CD14-positive monocyte (primary cell): ENCODE results near the gene ARHGAP32. TPM values are rescaled to one million over a fixed set of nuclear protein-coding genes. Genes with fewer than 3 reads are reported as not detected.
A peak's percentile ranks its signal among the peaks of the same experiment; 100 is the strongest.

Experiments used
- DNase-seq, 3 donors: peaks; one replicate each; pipeline ENCODE4 v3.0.0-alpha.2; 2011 to 2022
- H2AFZ ChIP-seq: 2 replicates; pipeline ENCODE4 v1.6.0; 2012; ENCODE audit warnings: mild to moderate bottlenecking, low read depth, low read length, inconsistent platforms; ENCODE audit not compliant: insufficient read depth, poor library complexity, severe bottlenecking
- H3K27ac ChIP-seq, 2 donors: 1 replicate in 1 of 2; 2 replicates in 1 of 2; pipeline ENCODE4 v1.5.1; 2012 to 2013; ENCODE audit warnings: low read length in 2 of 2, control low read depth in 1 of 2, inconsistent platforms in 1 of 2, low read depth in 1 of 2, mild to moderate bottlenecking in 1 of 2
- H3K27me3 ChIP-seq, 2 donors: one replicate each; pipeline versions ENCODE4 v1.6.0 to v1.6.1; 2011 to 2013; ENCODE audit warnings: low read length in 2 of 2; ENCODE audit not compliant: control insufficient read depth in 2 of 2, insufficient read depth in 2 of 2
- H3K36me3 ChIP-seq, 2 donors: replicated peaks in 1 of 2; 1 replicate in 1 of 2; 2 replicates in 1 of 2; pipeline versions ENCODE4 v1.5.1 to v1.6.1; 2012 to 2013; ENCODE audit warnings: low read length in 2 of 2, control low read depth in 1 of 2, inconsistent platforms in 1 of 2, mild to moderate bottlenecking in 1 of 2; ENCODE audit not compliant: insufficient read depth in 2 of 2, control insufficient read depth in 1 of 2
- H3K4me1 ChIP-seq, 2 donors: 1 replicate in 1 of 2; 2 replicates in 1 of 2; pipeline versions ENCODE4 v1.5.1 to v1.6.1; 2012 to 2013; ENCODE audit warnings: low read length in 2 of 2, control low read depth in 1 of 2, inconsistent platforms in 1 of 2, mild to moderate bottlenecking in 1 of 2, moderate library complexity in 1 of 2; ENCODE audit not compliant: insufficient read depth in 2 of 2, control insufficient read depth in 1 of 2
- H3K4me2 ChIP-seq: replicated peaks from 2 replicates; pipeline ENCODE3; 2012; ENCODE audit warnings: low read length, moderate library complexity, mild to moderate bottlenecking; ENCODE audit not compliant: poor library complexity, severe bottlenecking; ENCODE audit errors: extremely low read depth
- H3K4me3 ChIP-seq, 3 experiments: fragments of 200-600 bp in 1 of 3; sonication (generic) in 1 of 3; replicated peaks in 1 of 3; 1 replicate in 2 of 3; 2 replicates in 1 of 3; pipeline ENCODE4 v1.5.1; 2011 to 2013; ENCODE audit warnings: low read length in 3 of 3, mild to moderate bottlenecking in 3 of 3, control low read depth in 2 of 3, low read depth in 2 of 3, inconsistent platforms in 1 of 3, moderate library complexity in 1 of 3
- H3K79me2 ChIP-seq: 2 replicates; pipeline ENCODE4 v1.6.0; 2012; ENCODE audit warnings: mild to moderate bottlenecking, control low read depth, inconsistent platforms, low read length, moderate library complexity; ENCODE audit not compliant: insufficient read depth
- H3K9ac ChIP-seq: 2 replicates; pipeline ENCODE4 v1.6.0; 2017; ENCODE audit warnings: low read length, mild to moderate bottlenecking; ENCODE audit not compliant: insufficient read depth, poor library complexity, severe bottlenecking
- H3K9me3 ChIP-seq, 2 donors: replicated peaks in 1 of 2; 1 replicate in 1 of 2; 2 replicates in 1 of 2; pipeline versions ENCODE4 v1.5.1 to v1.6.1; 2012 to 2013; ENCODE audit warnings: low read length in 2 of 2, control low read depth in 1 of 2; ENCODE audit not compliant: control insufficient read depth in 1 of 2, insufficient read depth in 1 of 2
- H4K20me1 ChIP-seq: 2 replicates; pipeline ENCODE4 v1.6.0; 2012; ENCODE audit warnings: mild to moderate bottlenecking, low read length, control low read depth, moderate library complexity; ENCODE audit not compliant: insufficient read depth
- H3K27ac Mint-ChIP-seq, 7 donors: one replicate each; pipeline ENCODE4 v1.8.0; 2020; ENCODE audit warnings: mild to moderate bottlenecking in 7 of 7, mixed read lengths in 7 of 7, moderate library complexity in 6 of 7, inconsistent platforms in 2 of 7
- H3K27me3 Mint-ChIP-seq, 3 donors: one replicate each; pipeline ENCODE4 v1.8.0; 2021 to 2022; ENCODE audit warnings: low read depth in 3 of 3, mild to moderate bottlenecking in 3 of 3, mixed read lengths in 3 of 3, moderate library complexity in 3 of 3, inconsistent platforms in 1 of 3
- H3K36me3 Mint-ChIP-seq, 2 donors: one replicate each; pipeline ENCODE4 v1.8.0; 2020; ENCODE audit warnings: mixed read lengths in 2 of 2, inconsistent platforms in 1 of 2, mild to moderate bottlenecking in 1 of 2
- H3K4me1 Mint-ChIP-seq: one replicate; pipeline ENCODE4 v1.8.0; 2020; ENCODE audit warnings: mild to moderate bottlenecking, mixed read lengths
- H3K4me3 Mint-ChIP-seq, 2 donors: one replicate each; pipeline ENCODE4 v1.8.0; 2020; ENCODE audit warnings: mild to moderate bottlenecking in 2 of 2, mixed read lengths in 2 of 2, moderate library complexity in 1 of 2
- H3K9me3 Mint-ChIP-seq, 7 donors: one replicate each; pipeline ENCODE4 v1.8.0; 2020 to 2022; ENCODE audit warnings: mixed read lengths in 7 of 7, mild to moderate bottlenecking in 6 of 7, moderate library complexity in 6 of 7, inconsistent platforms in 2 of 7
- WGBS: methylation state at CpG from one replicate; pipeline ENCODE4 v1.1.5; 2013; ENCODE audit warnings: missing lambda C conversion rate; ENCODE audit not compliant: insufficient coverage; 5-methylcytosine and 5-hydroxymethylcytosine counted together
- intact Hi-C, 2 donors: fragments of 100-400 bp; cut with micrococcal nuclease; formaldehyde crosslinking; loops; one replicate each; pipeline versions ENCODE4 v1.15.0 to v1.15.1; 2023
- polyA plus RNA-seq, 3 donors: library from polyadenylated mRNA; depleted of rRNA in 1 of 3; unstranded in 2 of 3; stranded (reverse) in 1 of 3; fragments of 300-500 nt in 2 of 3; fragments of >200 nt in 1 of 3; fragmentation: Illumina TruSeq in 2 of 3; gene quantifications; 1 replicate in 2 of 3; 2 replicates in 1 of 3; pipeline ENCODE4 v1.2.3, GENCODE V29; 2012 to 2021
- TF ChIP-seq, protein P1 (sequence below): fragments of 200-600 bp; IDR thresholded peaks from one replicate; pipeline ENCODE4 v1.8.0; 2022; ENCODE audit warnings: antibody characterized with exemption, mild to moderate bottlenecking

ARHGAP32 gene
- polyA plus RNA-seq, 3 donors, result 0.13 to 3.4 (median 0.72) TPM

DNA sequence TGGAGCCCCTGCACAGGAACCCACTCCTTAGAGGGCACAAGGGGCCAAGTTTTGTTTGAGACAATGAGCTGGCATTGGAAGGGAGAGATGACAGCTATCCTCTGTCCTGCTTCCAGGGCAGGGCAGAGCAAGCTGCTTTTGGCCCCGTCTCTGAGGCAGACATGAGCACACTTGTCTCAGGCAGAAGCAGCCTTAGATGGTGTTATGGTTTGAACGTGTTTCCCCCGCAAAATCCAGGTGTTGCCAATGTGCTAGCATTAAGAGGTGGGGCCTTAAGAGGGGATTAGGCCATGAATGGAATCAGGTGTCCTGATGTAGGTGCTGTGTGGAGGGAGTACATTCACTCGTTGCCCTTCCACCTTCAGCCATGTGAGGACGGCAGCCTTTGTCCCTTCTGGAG, 252.0 kb downstream of the ARHGAP32 start:
- H3K27me3 ChIP-seq, result no peaks in the 10 kb centered on the region
- no peak overlapping the region for H3K27ac Mint-ChIP-seq
- H3K4me3 Mint-ChIP-seq, result no peak overlapping the region
- H3K79me2 ChIP-seq, result no peaks in the 10 kb centered on the region
- no peaks in the 10 kb centered on the region for H3K9me3 ChIP-seq
- peaks cover 0 to 5% of the 10 kb centered on the region in 2 donors for H3K4me1 ChIP-seq
- TF ChIP-seq, protein P1, sequence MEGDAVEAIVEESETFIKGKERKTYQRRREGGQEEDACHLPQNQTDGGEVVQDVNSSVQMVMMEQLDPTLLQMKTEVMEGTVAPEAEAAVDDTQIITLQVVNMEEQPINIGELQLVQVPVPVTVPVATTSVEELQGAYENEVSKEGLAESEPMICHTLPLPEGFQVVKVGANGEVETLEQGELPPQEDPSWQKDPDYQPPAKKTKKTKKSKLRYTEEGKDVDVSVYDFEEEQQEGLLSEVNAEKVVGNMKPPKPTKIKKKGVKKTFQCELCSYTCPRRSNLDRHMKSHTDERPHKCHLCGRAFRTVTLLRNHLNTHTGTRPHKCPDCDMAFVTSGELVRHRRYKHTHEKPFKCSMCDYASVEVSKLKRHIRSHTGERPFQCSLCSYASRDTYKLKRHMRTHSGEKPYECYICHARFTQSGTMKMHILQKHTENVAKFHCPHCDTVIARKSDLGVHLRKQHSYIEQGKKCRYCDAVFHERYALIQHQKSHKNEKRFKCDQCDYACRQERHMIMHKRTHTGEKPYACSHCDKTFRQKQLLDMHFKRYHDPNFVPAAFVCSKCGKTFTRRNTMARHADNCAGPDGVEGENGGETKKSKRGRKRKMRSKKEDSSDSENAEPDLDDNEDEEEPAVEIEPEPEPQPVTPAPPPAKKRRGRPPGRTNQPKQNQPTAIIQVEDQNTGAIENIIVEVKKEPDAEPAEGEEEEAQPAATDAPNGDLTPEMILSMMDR, result no peak
- no peaks in the 10 kb centered on the region for H3K9me3 Mint-ChIP-seq
- peaks cover 9% of the 10 kb centered on the region for H3K4me1 Mint-ChIP-seq
- WGBS, result 89% methylated on average over 3 of the region's 5 CpGs
- H3K27ac ChIP-seq, result no peak overlapping the region
- no peaks in the 10 kb centered on the region for H3K36me3 Mint-ChIP-seq
- peak overlapping the region; percentile 41 for H2AFZ ChIP-seq
- H3K4me3 ChIP-seq, result no peak overlapping the region
- no peaks in the 10 kb centered on the region for H4K20me1 ChIP-seq
- intact Hi-C loops, result no loop called here
- peaks cover 3 to 6% (median 4%) of the 10 kb centered on the region in 3 donors for H3K27me3 Mint-ChIP-seq
- DNase-seq, result no peak
- no peak overlapping the region for H3K9ac ChIP-seq
- no peaks in the 10 kb centered on the region for H3K36me3 ChIP-seq
- no peak overlapping the region for H3K4me2 ChIP-seq

DNA sequence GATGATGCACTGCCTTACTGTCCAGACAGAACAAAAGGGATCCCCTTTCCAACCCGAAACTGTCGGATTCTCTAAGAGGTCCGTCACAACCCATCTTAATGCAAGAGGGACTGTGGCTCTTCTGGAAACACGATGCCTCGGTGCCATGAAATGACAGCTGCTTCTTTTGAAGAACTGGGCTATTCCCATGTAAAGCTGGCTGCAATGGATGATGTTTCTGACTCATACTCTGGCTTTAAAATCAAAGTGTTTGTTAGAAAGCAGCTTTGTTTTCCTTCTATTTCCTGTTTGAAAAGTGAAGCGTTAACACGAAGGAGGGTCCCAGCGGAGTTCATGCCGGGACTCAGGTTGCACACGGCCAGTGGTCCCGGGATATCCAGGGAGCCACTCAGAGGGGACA, 252.5 kb downstream of the ARHGAP32 start:
- peaks cover 9% of the 10 kb centered on the region for H3K4me1 Mint-ChIP-seq
- no peaks in the 10 kb centered on the region for H3K9me3 Mint-ChIP-seq
- no peaks in the 10 kb centered on the region for H4K20me1 ChIP-seq
- WGBS, result 93% methylated on average over 10 of the region's 11 CpGs
- no peak overlapping the region for H3K4me3 Mint-ChIP-seq
- no peaks in the 10 kb centered on the region for H3K79me2 ChIP-seq
- no peaks in the 10 kb centered on the region for H3K9me3 ChIP-seq
- H3K4me3 ChIP-seq, result no peak overlapping the region
- H3K27me3 ChIP-seq, result no peaks in the 10 kb centered on the region
- DNase-seq, result no peak
- no peak overlapping the region for H3K27ac Mint-ChIP-seq
- no peaks in the 10 kb centered on the region for H3K36me3 Mint-ChIP-seq
- H2AFZ ChIP-seq, result no peak overlapping the region
- TF ChIP-seq, protein P1, result no peak
- peaks cover 0 to 5% of the 10 kb centered on the region in 2 donors for H3K4me1 ChIP-seq
- intact Hi-C loops, result no loop called here
- no peak overlapping the region for H3K4me2 ChIP-seq
- H3K27me3 Mint-ChIP-seq, result peaks cover 3 to 6% (median 4%) of the 10 kb centered on the region in 3 donors
- H3K36me3 ChIP-seq, result no peaks in the 10 kb centered on the region
- no peak overlapping the region for H3K9ac ChIP-seq
- no peak overlapping the region for H3K27ac ChIP-seq
